IPS-18a (cell line): ENCODE measurements around the gene MPI.
"Not testable (repeated sequence)": the region's sequence is repeated elsewhere in the genome, so short reads cannot be mapped to it uniquely, and the experiment has no call there.

Experiments
- H3K27ac ChIP-seq: one replicate; pipeline ENCODE4 v1.5.1; 2013; ENCODE audit warnings: low read length
- H3K27me3 ChIP-seq: one replicate; pipeline ENCODE4 v1.6.1; 2013; ENCODE audit warnings: mild to moderate bottlenecking, low read length; ENCODE audit not compliant: control insufficient read depth, insufficient read depth
- H3K36me3 ChIP-seq: one replicate; pipeline ENCODE4 v1.6.1; 2013; ENCODE audit warnings: low read depth, low read length; ENCODE audit not compliant: control insufficient read depth
- H3K4me1 ChIP-seq: one replicate; pipeline ENCODE4 v1.6.1; 2013; ENCODE audit warnings: low read depth, low read length; ENCODE audit not compliant: control insufficient read depth
- H3K4me3 ChIP-seq: one replicate; pipeline ENCODE4 v1.5.1; 2013; ENCODE audit warnings: low read length
- H3K9ac ChIP-seq: one replicate; pipeline ENCODE4 v1.6.1; 2013; ENCODE audit warnings: mild to moderate bottlenecking, low read length, moderate library complexity
- H3K9me3 ChIP-seq: one replicate; pipeline ENCODE4 v1.6.1; 2013; ENCODE audit warnings: low read depth, low read length; ENCODE audit not compliant: control insufficient read depth

Gene MPI

DNA sequence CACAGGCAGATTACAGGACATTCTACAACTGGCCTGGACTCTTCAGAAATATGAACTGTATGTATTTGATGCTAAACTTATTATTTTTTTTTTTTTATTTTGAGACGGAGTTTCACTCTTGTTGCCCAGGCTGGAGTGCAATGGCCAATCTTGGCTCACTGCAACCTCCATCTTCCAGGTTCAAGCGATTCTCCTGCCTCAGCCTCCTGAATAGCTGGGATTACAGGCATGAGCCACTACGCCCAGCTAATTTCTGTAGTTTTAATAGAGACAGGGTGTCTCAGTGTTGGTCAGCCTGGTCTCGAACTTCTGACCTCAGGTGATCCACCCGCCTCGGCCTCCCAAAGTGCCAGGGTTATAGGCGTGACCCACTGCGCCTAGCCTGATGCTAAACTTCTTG is 24.0 kb downstream of the MPI start:
- not testable (repeated sequence) for H3K4me1 ChIP-seq, H3K27me3 ChIP-seq, H3K9ac ChIP-seq, H3K9me3 ChIP-seq, H3K27ac ChIP-seq, H3K4me3 ChIP-seq
- peaks cover 53% of the 10 kb centered on the region for H3K36me3 ChIP-seq

DNA sequence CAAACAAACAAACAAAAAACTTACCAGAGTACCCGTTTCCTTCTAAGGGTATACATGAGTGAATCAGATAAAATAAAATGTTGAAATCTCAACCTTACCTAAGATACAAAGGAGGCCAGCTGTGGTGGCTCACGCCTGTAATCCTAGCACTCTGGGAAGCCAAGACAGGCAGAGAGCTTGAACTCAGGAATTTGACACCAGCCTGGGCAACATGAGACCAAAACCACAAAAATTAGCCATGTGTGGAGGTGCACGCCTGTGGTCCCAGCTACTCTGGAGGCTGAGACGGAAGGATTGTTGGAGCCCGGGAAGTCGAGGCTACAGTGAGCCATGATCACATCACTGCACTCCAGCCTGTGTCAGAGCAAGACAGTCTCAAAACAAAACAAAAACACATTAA is 27.8 kb downstream of the MPI start:
- no peak overlapping the region for H3K9ac ChIP-seq
- no peaks in the 10 kb centered on the region for H3K27me3 ChIP-seq
- no peak overlapping the region for H3K27ac ChIP-seq
- H3K9me3 ChIP-seq = no peaks in the 10 kb centered on the region
- no peak overlapping the region for H3K4me3 ChIP-seq
- peaks cover 73% of the 10 kb centered on the region for H3K36me3 ChIP-seq
- H3K4me1 ChIP-seq = no peaks in the 10 kb centered on the region

DNA sequence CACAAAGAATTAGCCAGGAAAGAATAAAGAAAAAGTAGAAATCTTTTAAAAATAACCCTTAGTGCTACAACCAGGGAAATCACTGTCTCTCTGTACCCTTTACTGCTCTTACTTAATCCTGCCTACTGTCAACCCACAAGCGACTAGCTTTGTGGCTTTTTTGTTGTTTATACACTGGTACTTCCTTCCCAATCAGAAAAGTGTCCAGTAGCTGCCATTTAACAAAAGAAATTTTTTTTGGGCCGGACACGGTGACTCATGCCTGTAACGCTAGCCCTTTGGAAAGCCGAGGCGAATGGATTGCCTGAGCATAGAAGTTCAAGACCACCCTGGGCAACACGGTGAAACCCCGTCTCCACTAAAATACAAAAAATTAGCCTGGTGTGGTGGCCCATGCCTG is 30.6 kb downstream of the MPI start:
- no peak overlapping the region for H3K9ac ChIP-seq
- no peak overlapping the region for H3K4me3 ChIP-seq
- H3K27me3 ChIP-seq = no peaks in the 10 kb centered on the region
- no peaks in the 10 kb centered on the region for H3K9me3 ChIP-seq
- no peaks in the 10 kb centered on the region for H3K4me1 ChIP-seq
- H3K27ac ChIP-seq = no peak overlapping the region
- H3K36me3 ChIP-seq = peaks cover 76% of the 10 kb centered on the region

DNA sequence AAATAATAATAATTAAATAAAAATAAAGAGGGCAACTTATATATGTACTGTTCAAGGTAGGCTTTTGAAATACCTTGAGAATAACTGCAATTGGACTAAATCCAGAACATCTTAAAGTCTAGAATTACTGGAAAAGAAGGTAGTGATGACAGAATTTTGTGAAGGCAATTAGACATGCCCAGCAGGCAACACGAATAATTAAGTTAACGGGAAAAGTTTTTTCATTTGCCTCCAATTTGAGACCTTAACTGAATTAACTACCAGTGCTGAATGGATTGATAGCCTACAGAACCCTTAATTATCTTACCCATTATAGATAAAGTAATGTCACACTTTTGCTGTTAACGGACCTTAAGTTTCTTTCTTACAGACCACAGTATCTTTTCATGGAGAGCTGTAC is 34.7 kb downstream of the MPI start:
- no peaks in the 10 kb centered on the region for H3K9me3 ChIP-seq
- no peaks in the 10 kb centered on the region for H3K4me1 ChIP-seq
- no peak overlapping the region for H3K9ac ChIP-seq
- peaks cover 75% of the 10 kb centered on the region for H3K36me3 ChIP-seq
- no peak overlapping the region for H3K27ac ChIP-seq
- H3K27me3 ChIP-seq = no peaks in the 10 kb centered on the region
- no peak overlapping the region for H3K4me3 ChIP-seq

DNA sequence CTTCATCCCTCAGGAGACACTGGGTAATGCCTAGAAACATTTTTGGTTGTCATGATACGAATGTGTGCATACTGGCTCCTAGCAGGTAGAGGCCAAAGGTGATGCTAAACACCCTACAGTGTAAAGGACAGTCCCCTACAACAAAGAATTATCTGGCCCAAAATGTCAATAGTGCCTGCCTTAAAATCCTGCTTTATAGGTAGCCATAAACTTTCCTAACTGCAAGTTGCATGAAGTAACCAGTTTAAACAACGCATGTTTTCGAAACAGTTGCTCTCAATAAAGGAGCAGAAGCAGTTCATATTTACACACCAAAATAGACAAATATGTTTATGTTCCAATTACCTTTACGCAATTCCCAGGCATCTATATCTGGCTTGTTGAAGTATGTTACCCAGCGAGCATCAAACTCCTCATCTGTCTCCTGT is 38.9 kb downstream of the MPI start:
- Histone ChIP-seq H3K4me3 (no peak overlapping the region), H3K4me1 (no peaks in the 10 kb centered on the region), H3K9ac (no peak overlapping the region), H3K9me3 (no peaks in the 10 kb centered on the region), H3K36me3 (peaks cover 47% of the 10 kb centered on the region), H3K27ac (no peak overlapping the region), H3K27me3 (no peaks in the 10 kb centered on the region)

DNA sequence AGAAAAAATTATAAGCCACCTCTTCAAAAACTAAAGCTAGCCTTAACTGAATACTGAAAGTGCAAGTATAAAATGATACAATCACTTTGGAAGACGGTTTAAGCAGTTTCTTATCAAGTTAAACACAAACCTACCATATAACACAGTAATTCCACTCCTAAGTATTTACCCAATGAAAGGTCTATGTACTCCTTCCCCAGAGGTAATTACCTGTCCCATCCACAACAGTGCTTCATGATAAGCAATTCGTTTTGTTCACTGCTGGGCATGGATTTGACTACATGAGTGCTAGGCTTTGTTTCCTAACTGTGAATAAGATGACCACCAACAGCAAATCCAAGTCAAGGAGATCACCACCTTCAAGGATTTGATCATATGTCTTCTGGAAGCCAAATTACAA is 43.7 kb downstream of the MPI start:
- H3K4me1 ChIP-seq = no peaks in the 10 kb centered on the region
- H3K4me3 ChIP-seq = no peak overlapping the region
- no peaks in the 10 kb centered on the region for H3K9me3 ChIP-seq
- no peak overlapping the region for H3K27ac ChIP-seq
- no peak overlapping the region for H3K9ac ChIP-seq
- H3K27me3 ChIP-seq = no peaks in the 10 kb centered on the region
- peaks cover 18% of the 10 kb centered on the region for H3K36me3 ChIP-seq

DNA sequence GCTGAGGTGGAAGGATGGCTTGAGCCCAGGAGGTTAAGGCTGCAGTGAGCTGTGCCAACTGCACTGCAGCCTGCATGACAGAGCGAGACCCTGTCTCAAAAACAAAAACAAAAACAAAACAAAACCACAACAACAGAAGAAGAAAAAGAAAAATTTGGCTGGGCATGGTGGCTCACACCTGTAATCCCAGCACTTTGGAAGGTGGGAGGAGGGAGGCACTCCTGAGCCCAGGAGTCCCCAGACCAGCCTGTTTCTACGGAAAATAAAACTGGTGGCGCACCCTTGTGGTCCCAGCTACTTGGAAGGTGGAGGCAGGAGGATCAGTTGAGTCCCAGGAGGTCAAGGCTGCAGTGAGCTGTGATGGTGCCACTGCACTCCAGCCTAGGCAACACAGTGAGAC is 45.4 kb downstream of the MPI start:
- not testable (repeated sequence) for H3K36me3 ChIP-seq, H3K27ac ChIP-seq

DNA sequence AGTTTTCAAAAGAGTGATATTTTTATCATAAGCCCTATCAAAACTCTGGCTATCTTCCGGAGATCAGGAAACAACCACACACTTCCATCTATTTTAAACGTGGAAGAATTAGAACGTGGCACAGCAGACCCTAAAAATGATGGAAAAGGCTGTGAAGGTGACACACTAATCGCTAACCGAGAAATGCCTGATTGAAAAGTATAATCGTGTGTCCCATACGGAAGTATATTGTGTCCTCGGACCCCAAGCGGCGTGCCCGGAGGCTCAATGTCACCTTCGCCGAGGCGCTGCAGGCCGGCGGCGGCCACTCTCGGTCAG is 47.4 kb downstream of the MPI start:
- peak overlapping the region; percentile 99 for H3K4me3 ChIP-seq
- H3K27me3 ChIP-seq = no peaks in the 10 kb centered on the region
- no peaks in the 10 kb centered on the region for H3K9me3 ChIP-seq
- peak overlapping the region; percentile 94 for H3K9ac ChIP-seq
- H3K36me3 ChIP-seq = peaks cover 5% of the 10 kb centered on the region
- peak overlapping the region; percentile 79 for H3K27ac ChIP-seq
- no peaks in the 10 kb centered on the region for H3K4me1 ChIP-seq

More for the DNA sequence above, 45.4 kb downstream of the MPI start:
- H3K9me3 ChIP-seq, H3K9ac ChIP-seq, H3K4me1 ChIP-seq, H3K4me3 ChIP-seq, H3K27me3 ChIP-seq: not testable (repeated sequence)

DNA sequence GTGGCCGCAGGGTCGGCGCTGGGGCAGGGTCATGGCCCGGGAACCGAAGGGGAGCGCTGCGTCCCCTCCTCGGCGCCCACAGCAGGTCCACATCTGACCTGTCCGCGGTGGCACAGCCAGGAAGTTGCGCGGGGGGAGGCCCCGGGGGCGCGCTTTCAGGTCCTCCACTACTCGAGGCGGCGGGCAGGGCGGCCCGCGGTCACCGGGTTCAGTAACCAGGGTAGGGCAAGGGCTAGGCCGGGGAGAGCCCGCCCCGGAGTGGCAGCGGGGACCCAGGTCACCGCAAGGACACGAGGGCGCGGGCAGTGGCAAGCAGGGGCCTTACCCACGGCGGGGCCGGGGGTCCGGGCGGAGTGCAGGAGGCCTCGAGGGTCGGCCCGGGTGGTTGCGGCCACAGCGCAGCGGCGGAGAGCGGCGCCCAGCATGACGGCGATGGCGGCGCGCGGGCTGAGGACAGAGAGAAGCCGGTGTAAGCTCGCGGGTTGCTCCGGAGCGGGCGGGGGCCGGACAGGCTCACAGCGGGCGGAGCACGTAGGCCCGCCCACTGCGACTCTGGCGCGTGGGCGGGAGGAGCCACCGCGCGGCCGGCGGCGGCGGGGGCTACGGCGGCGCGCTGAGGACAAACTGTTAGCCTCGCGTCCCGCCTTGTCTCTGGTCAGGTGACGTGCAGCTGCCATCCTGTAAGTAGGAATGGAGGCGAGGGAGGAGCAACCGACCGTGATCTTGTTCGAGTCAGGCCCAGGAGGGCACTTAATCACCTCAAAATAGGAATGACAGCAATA is 47.9 kb downstream of the MPI start, which contains the start of gene COX5A:
COX5A (minus strand) TSS at position 484 of the 782 bp plus-strand sequence; CDS start at position 425, 59 bp downstream.
- Histone ChIP-seq H3K9ac (peak within 1 kb of the TSS; percentile 94), H3K27ac (peak within 1 kb of the TSS; percentile 79), H3K27me3 (no peaks in the 10 kb centered on the region), H3K9me3 (no peaks in the 10 kb centered on the region), H3K4me1 (no peaks in the 10 kb centered on the region), H3K36me3 (peaks cover 5% of the 10 kb centered on the region), H3K4me3 (peak within 1 kb of the TSS; percentile 99)

DNA sequence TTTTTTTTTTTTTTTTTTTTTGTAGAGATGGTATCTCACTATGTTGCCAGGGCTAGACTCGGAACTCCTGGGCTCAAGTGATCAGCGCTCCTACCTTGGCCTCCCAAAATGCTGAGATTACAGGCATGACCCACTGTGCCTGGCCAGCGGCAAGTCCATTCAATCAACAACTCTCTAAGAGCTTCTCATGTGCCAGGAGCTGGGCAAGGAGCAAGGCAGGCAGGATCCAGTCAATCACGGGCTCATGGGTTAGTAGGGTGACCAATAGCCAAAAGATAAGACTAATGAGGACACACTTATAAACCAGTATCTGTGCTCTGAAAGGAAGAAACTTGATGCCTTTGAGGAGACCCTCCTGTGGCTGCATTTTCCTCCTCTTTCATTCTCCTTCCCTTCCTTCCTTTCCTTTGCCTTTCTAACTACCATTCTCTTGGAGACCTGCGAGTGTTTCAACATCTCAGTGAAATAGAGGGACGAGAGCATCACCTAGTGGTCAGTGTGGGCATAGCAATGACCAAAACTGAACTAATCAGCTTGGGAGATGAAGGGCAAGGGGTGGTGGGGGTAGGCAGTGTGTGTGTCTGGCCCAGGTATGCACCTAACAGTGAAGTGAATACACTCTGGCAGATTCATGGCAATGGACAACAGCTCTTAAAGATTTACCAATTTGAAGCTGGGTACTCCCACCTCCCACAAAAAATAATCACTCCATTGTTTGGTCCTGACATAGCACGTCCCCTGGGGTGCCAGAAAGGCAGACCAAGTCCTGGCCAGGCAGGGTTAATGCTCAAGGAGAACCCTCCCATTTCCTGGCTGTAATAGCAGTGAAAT is 60.5 kb downstream of the MPI start:
- Histone ChIP-seq H3K9ac (no peak overlapping the region), H3K27me3 (peaks cover 8% of the 10 kb centered on the region), H3K4me1 (peaks cover 15% of the 10 kb centered on the region), H3K27ac (no peak overlapping the region), H3K36me3 (no peaks in the 10 kb centered on the region), H3K4me3 (no peak overlapping the region), H3K9me3 (no peaks in the 10 kb centered on the region)

DNA sequence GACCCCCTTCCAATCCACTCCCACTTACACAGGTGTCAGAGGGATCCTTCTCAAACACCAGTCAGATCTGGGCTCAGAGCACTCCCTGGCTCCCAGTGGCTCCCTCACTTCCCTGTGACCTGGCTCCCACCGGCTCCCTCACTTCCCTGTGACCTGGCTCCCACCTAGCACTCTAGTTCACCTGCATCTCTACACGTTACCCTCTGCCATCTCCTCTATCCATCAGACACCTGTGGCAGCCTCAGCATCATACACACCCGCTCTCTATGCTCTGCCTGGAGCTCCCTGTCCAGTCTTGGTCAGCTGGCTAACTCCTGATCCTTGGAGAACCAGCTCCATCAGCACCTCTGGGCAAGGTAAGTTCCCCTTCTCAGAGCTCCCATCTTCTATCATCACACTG is 61.2 kb downstream of the MPI start:
- H3K4me3 ChIP-seq = no peak overlapping the region
- H3K9me3 ChIP-seq = no peaks in the 10 kb centered on the region

More for the DNA sequence above, 61.2 kb downstream of the MPI start:
- Histone ChIP-seq H3K9ac (no peak overlapping the region), H3K27ac (no peak overlapping the region), H3K27me3 (peaks cover 15% of the 10 kb centered on the region), H3K4me1 (peaks cover 19% of the 10 kb centered on the region), H3K36me3 (no peaks in the 10 kb centered on the region)
